ENCODE data around the gene INO80B.

- TF ChIP-seq CTCF (IDR thresholded peaks at IDR 0.05) (no peak), POLR2AphosphoS5 (IDR thresholded peaks at IDR 0.05) (no peak)
These were observed 7.3 kb downstream of the INO80B start for GRCh38 chr2:74462054-74462785.
